K562 (cell line): ENCODE measurements around the gene PKD2. TPM values are rescaled to one million over a fixed set of nuclear protein-coding genes. Genes with fewer than 3 reads are reported as not detected.
"Not testable (repeated sequence)": the region's sequence is repeated elsewhere in the genome, so short reads cannot be mapped to it uniquely, and the experiment has no call there.

Source experiments
- ATAC-seq: fragments of 200-7000 bp; cut with Tn5 transposase; 3 replicates; pipeline ENCODE4 v1.9.1; 2020; ENCODE audit warnings: moderate library complexity
- BruUV-seq: library from RNA; stranded (reverse); fragments of 400-500 nt; replicated peaks from 2 replicates; lab custom pipeline; 2021; lab: Mats Ljungman, UMichigan
- CTCF ChIA-PET: fragments of 300-600 bp; formaldehyde crosslinking; extraction: SDS; loops from one replicate; lab custom pipeline; 2021; ENCODE audit warnings: low intra/inter-chr PET ratio; lab: Yijun Ruan, JAX
- POLR2A ChIA-PET: fragments of 300-600, 350-650 bp; sonication (Branson Sonifier 250); formaldehyde crosslinking; extraction: SDS; loops from one replicate; lab custom pipeline; 2021; ENCODE audit warnings: antibody characterized with exemption, inconsistent platforms; lab: Yijun Ruan, JAX
- DNase-seq, 4 experiments: peaks; one replicate each; pipeline versions ENCODE4 v3.0.0 to v3.0.0-alpha.2; 2011 to 2018; ENCODE audit warnings: low spot score in 3 of 4, mixed read lengths in 3 of 4; ENCODE audit errors: extremely low read depth in 1 of 4
- FAIRE-seq: peaks from 2 replicates; lab custom pipeline; 2011; peaks lifted over from hg19 to GRCh38; lab: Jason Lieb, UNC
- H2AFZ ChIP-seq: 2 replicates; pipeline ENCODE4 v1.6.0; 2011; ENCODE audit warnings: low read depth, low read length, control low read depth, inconsistent platforms
- H3K27ac ChIP-seq: fragments of 200-600 bp; 3 replicates; pipeline ENCODE4 v1.8.0; 2011; ENCODE audit warnings: low read depth, mild to moderate bottlenecking, control low read depth, inconsistent platforms, low read length, moderate library complexity, mixed read lengths; ENCODE audit errors: extremely low read depth
- H3K27me3 ChIP-seq, 2 experiments: fragments of 300-600 bp in 1 of 2; 2 replicates in 1 of 2; 3 replicates in 1 of 2; pipeline versions ENCODE4 v1.6.0 to v1.8.0; 2011; ENCODE audit warnings: inconsistent platforms in 2 of 2, low read length in 2 of 2, mild to moderate bottlenecking in 1 of 2, mixed read lengths in 1 of 2, moderate library complexity in 1 of 2; ENCODE audit not compliant: control insufficient read depth in 2 of 2, insufficient read depth in 2 of 2
- H3K36me3 ChIP-seq: fragments of 300-600 bp; 3 replicates; pipeline ENCODE4 v1.8.0; 2011; ENCODE audit warnings: mild to moderate bottlenecking, low read length, inconsistent platforms; ENCODE audit not compliant: control insufficient read depth, insufficient read depth
- H3K4me1 ChIP-seq, 2 experiments: fragments of 200-600 bp in 1 of 2; replicated peaks in 1 of 2; 2 replicates in 1 of 2; 3 replicates in 1 of 2; pipeline versions ENCODE4 v1.5.1 to v1.8.0; 2011; ENCODE audit warnings: inconsistent platforms in 2 of 2, low read length in 2 of 2, mild to moderate bottlenecking in 1 of 2, mixed read lengths in 1 of 2, moderate library complexity in 1 of 2; ENCODE audit not compliant: control insufficient read depth in 2 of 2, insufficient read depth in 2 of 2
- H3K4me2 ChIP-seq: 2 replicates; pipeline ENCODE4 v1.6.1; 2011; ENCODE audit warnings: low read length, control low read depth, inconsistent platforms, mixed read lengths; ENCODE audit not compliant: insufficient read depth
- H3K4me3 ChIP-seq: fragments of 200-600 bp; sonication (generic), shearing (Covaris generic); 2 replicates; pipeline ENCODE4 v1.5.1; 2016; ENCODE audit warnings: control low read depth, inconsistent platforms
- H3K79me2 ChIP-seq: fragments of 200-600 bp; 3 replicates; pipeline ENCODE4 v1.8.0; 2011; ENCODE audit warnings: low read length, inconsistent platforms; ENCODE audit not compliant: control insufficient read depth, insufficient read depth
- H3K9ac ChIP-seq, 2 experiments: 2 replicates each; pipeline versions ENCODE4 v1.6.0 to v1.6.1; 2011; ENCODE audit warnings: low read depth in 2 of 2, low read length in 2 of 2, control low read depth in 1 of 2, inconsistent platforms in 1 of 2, mild to moderate bottlenecking in 1 of 2, mixed read lengths in 1 of 2; ENCODE audit not compliant: insufficient read depth in 1 of 2
- H3K9me1 ChIP-seq: one replicate; pipeline ENCODE4 v1.6.0; 2011; ENCODE audit warnings: inconsistent platforms, mild to moderate bottlenecking, low read length, moderate library complexity; ENCODE audit not compliant: control insufficient read depth, insufficient read depth
- H3K9me3 ChIP-seq: replicated peaks from 2 replicates; pipeline ENCODE4 v1.5.1; 2011; ENCODE audit warnings: low read depth, low read length, inconsistent platforms; ENCODE audit not compliant: control insufficient read depth, insufficient read depth
- H4K20me1 ChIP-seq: replicated peaks from 2 replicates; pipeline ENCODE4 v1.6.1; 2011; ENCODE audit warnings: low read length, inconsistent platforms, mixed read lengths; ENCODE audit not compliant: control insufficient read depth, insufficient read depth
- TAF7 ChIP-seq: fragments of 450-650 bp; IDR thresholded peaks from 2 replicates; pipeline ENCODE4 v1.6.1; 2016; ENCODE audit warnings: missing genetic modification characterization, missing compliant biosample characterization
- ZNF707 ChIP-seq: fragments of 250-450 bp; sonication (Bioruptor Pico); conservative IDR thresholded peaks from 2 replicates; pipeline ENCODE4 v1.8.0; 2022; ENCODE audit warnings: inconsistent platforms, mild to moderate bottlenecking, moderate library complexity
- WGBS: fragments of 100-300 bp; shearing (Covaris generic); methylation state at CpG from one replicate; pipeline ENCODE4 v1.1.6; 2016; ENCODE audit warnings: low coverage, mixed read lengths; ENCODE audit not compliant: insufficient coverage; ENCODE audit errors: missing lambda C conversion rate; 5-methylcytosine and 5-hydroxymethylcytosine counted together
- in situ Hi-C: fragments of 300-500 bp; cut with MboI; formaldehyde crosslinking; loops from 4 replicates; pipeline ENCODE4 v1.15.0; 2018; ENCODE audit warnings: inconsistent platforms, mixed read lengths
- intact Hi-C: fragments of 100-400 bp; cut with micrococcal nuclease; formaldehyde crosslinking; loops from 2 replicates; pipeline ENCODE4 v1.14.2; 2022
- polyA plus RNA-seq, 8 experiments: library from polyadenylated mRNA; depleted of rRNA in 4 of 8; stranded (reverse) in 5 of 8; unstranded in 3 of 8; fragments of >200 nt; fragmentation: Nextera tagmentation in 2 of 8; fragmentation: Illumina TruSeq in 1 of 8; extraction: Ambion mirVana in 2 of 8; extraction: Trizol in 1 of 8; gene quantifications; 2 replicates each; pipeline versions ENCODE4 v1.2.1 to v1.2.3, GENCODE V29; 2011 to 2014; ENCODE audit warnings: inconsistent platforms in 1 of 8, missing spikeins in 1 of 8
- total RNA-seq, 7 experiments: library from RNA; depleted of rRNA in 6 of 7; stranded (reverse); fragments of >200 nt in 6 of 7; fragmentation: Illumina TruSeq in 2 of 7; extraction: Trizol in 2 of 7; gene quantifications; 2 replicates each; pipeline versions ENCODE4 v1.2.1 to v1.2.3, GENCODE V29; 2011 to 2021; ENCODE audit warnings: low replicate concordance in 1 of 7

The PKD2 gene
- total and polyA plus RNA-seq, 9 of the 15 experiments (the other 6 are each of a cell fraction or from before 2014, with no cell fraction given): 0.11 to 1.2 (median 0.47) TPM

- no peaks in the 10 kb centered on the region for H3K27me3 ChIP-seq
- ATAC-seq (no peak), FAIRE-seq (no peak), DNase-seq (no peak)
- no peaks in the 10 kb centered on the region for H3K9me3 ChIP-seq
- ChIA-PET POLR2A (interaction anchor here (0.6 kb wide), 1 partner anchor 158 kb away, joined by 3 read pairs; no protein-coding TSS in a partner anchor), CTCF (no interaction called here)
- intact Hi-C loops: no loop called here
- no peak for TF ChIP-seq TAF7 (tag)
- BruUV-seq: no TSS peak
- H3K4me3 ChIP-seq: no peak overlapping the region
- no peak overlapping the region for H3K27ac ChIP-seq
- in situ Hi-C loops: no loop called here
- H3K4me1 ChIP-seq: no peaks in the 10 kb centered on the region
- H4K20me1 ChIP-seq: no peaks in the 10 kb centered on the region
- H3K9me1 ChIP-seq: no peaks in the 10 kb centered on the region
- H3K9ac ChIP-seq: no peak overlapping the region
- H3K4me2 ChIP-seq: no peak overlapping the region
- no peak overlapping the region for H2AFZ ChIP-seq
- H3K79me2 ChIP-seq: no peaks in the 10 kb centered on the region
- H3K36me3 ChIP-seq: no peaks in the 10 kb centered on the region
Observed at GRCh38 chr4:88022289-88022688, 14.9 kb downstream of the PKD2 start.

- H3K27me3 ChIP-seq, DNase-seq, POLR2A ChIA-PET, H3K79me2 ChIP-seq, H3K4me1 ChIP-seq, H2AFZ ChIP-seq, H3K27ac ChIP-seq, H4K20me1 ChIP-seq, in situ Hi-C loops, H3K36me3 ChIP-seq, H3K9me1 ChIP-seq, CTCF ChIA-PET, BruUV-seq, H3K4me2 ChIP-seq, H3K4me3 ChIP-seq, ATAC-seq, intact Hi-C loops, H3K9me3 ChIP-seq, FAIRE-seq, H3K9ac ChIP-seq: not testable (repeated sequence)
- TF ChIP-seq ZNF707 (CRISPR knock-in tag): peak; percentile 91
- 0% methylated on average over 6 of the region's 6 CpGs for WGBS
Observed at GRCh38 chr4:88025868-88026661, 18.6 kb downstream of the PKD2 start.
